Measurements from ENCODE around the gene PITX3. TPM values are rescaled to one million over a fixed set of nuclear protein-coding genes. Genes with fewer than 3 reads are reported as not detected.

PITX3 gene
- total and polyA plus RNA-seq, 10 of the 15 experiments (the other 5 are each of a cell fraction or from before 2014, with no cell fraction given) = not detected

GRCh38 chr10:102241444-102242117 is at the start of gene PITX3 (continued):
- TF ChIP-seq CEBPZ (IDR thresholded peaks at IDR 0.05; ENCODE audit: low read depth, low read length) (no peak), TBL1XR1 (IDR thresholded peaks at IDR 0.05; ENCODE audit: low read depth, low read length) (no peak), CHD2 (IDR thresholded peaks at IDR 0.05; ENCODE audit: borderline replicate concordance, low read depth, low read length) (no peak), ZNF687 (IDR thresholded peaks at IDR 0.05) (no peak), NFYB (IDR thresholded peaks at IDR 0.05; ENCODE audit: insufficient read depth, low read depth, low read length) (no peak), PML (IDR thresholded peaks at IDR 0.05; ENCODE audit: low read length) (no peak), BACH1 (IDR thresholded peaks at IDR 0.05; ENCODE audit: borderline replicate concordance) (no peak), PKNOX1 (IDR thresholded peaks at IDR 0.05) (peak; percentile 58), POU2F2 (IDR thresholded peaks at IDR 0.05; ENCODE audit: borderline replicate concordance, low read depth, low read length) (no peak), STAT1 (conservative IDR thresholded peaks at IDR 0.05) (no peak), BCL11A (IDR thresholded peaks at IDR 0.05; ENCODE audit: low read depth, low read length) (no peak), BMI1 (IDR thresholded peaks at IDR 0.05; ENCODE audit: borderline replicate concordance) (no peak), PAX8 (IDR thresholded peaks at IDR 0.05) (no peak), MYC (IDR thresholded peaks at IDR 0.05; ENCODE audit: insufficient read depth, insufficient read length, insufficient replicate concordance, low read length, severe bottlenecking) (no peak), CREM (IDR thresholded peaks at IDR 0.05; ENCODE audit: low read depth) (no peak), ZBTB40 (IDR thresholded peaks at IDR 0.05; ENCODE audit: borderline replicate concordance) (no peak)

All from GM12878 (cell line).